ENCODE results near the gene MRPL51. TPM values are rescaled to one million over a fixed set of nuclear protein-coding genes. Genes with fewer than 3 reads are reported as not detected.

The MRPL51 gene
- total RNA-seq, 1 experiment from 2014 or later = 456 TPM

- CTCF ChIA-PET = interaction anchor here (0.6 to 0.7 kb wide), 3 partner anchors 10 to 462 kb away, joined by 3 to 4 read pairs (median 3); no protein-coding TSS in a partner anchor
- Histone ChIP-seq H3K4me3 (peak within 1 kb of the TSS; percentile 63), H3K27ac (peak within 1 kb of the TSS; percentile 52), H3K9me3 (ENCODE audit: insufficient read depth, low read depth) (no peaks in the 10 kb centered on the region), H3K4me1 (replicated peaks; ENCODE audit: insufficient read depth) (peaks cover 13% of the 10 kb centered on the region), H2AFZ (peak within 1 kb of the TSS; percentile 99), H3F3A (ENCODE audit: insufficient read depth, low read depth) (no peaks in the 10 kb centered on the region; the same call in 1 of the 2 replicates), H3K36me3 (ENCODE audit: low read depth) (no peaks in the 10 kb centered on the region), H3K4me2 (peak within 1 kb of the TSS; percentile 98), H4K20me1 (ENCODE audit: insufficient read depth) (no peaks in the 10 kb centered on the region), H3K79me2 (ENCODE audit: low read depth) (no peaks in the 10 kb centered on the region), H3K27me3 (ENCODE audit: insufficient read depth, low read depth) (no peaks in the 10 kb centered on the region), H3K9me2 (ENCODE audit: insufficient read depth) (no peaks in the 10 kb centered on the region)
- BruUV-seq (replicated peaks) = TSS peak; percentile 19
- DNase-seq = peak; percentile 70 to 85
- POLR2A ChIA-PET (ENCODE audit: unreplicated experiment) = interaction anchor here (0.5 to 0.6 kb wide), 3 partner anchors 13 to 335 kb away, joined by 3 to 4 read pairs (median 3); no protein-coding TSS in a partner anchor
- intact Hi-C loops (cut with micrococcal nuclease; ENCODE audit: unreplicated experiment) = loop anchor here (1.0 to 2.0 kb wide), 3 partner anchors 21 to 115 kb away; no protein-coding TSS in a partner anchor
- TF ChIP-seq EZH2 (IDR thresholded peaks at IDR 0.05; ENCODE audit: low read depth) = no peak
- TF ChIP-seq, protein P1, sequence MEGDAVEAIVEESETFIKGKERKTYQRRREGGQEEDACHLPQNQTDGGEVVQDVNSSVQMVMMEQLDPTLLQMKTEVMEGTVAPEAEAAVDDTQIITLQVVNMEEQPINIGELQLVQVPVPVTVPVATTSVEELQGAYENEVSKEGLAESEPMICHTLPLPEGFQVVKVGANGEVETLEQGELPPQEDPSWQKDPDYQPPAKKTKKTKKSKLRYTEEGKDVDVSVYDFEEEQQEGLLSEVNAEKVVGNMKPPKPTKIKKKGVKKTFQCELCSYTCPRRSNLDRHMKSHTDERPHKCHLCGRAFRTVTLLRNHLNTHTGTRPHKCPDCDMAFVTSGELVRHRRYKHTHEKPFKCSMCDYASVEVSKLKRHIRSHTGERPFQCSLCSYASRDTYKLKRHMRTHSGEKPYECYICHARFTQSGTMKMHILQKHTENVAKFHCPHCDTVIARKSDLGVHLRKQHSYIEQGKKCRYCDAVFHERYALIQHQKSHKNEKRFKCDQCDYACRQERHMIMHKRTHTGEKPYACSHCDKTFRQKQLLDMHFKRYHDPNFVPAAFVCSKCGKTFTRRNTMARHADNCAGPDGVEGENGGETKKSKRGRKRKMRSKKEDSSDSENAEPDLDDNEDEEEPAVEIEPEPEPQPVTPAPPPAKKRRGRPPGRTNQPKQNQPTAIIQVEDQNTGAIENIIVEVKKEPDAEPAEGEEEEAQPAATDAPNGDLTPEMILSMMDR (conservative IDR thresholded peaks at IDR 0.05) = no peak
Observed at GRCh38 chr12:6451348-6452244, 41.5 kb downstream of the MRPL51 start, which contains the start of gene TAPBPL. TAPBPL (plus strand) TSS chr12:6452042; CDS start chr12:6452249, 207 bp downstream.

DNA sequence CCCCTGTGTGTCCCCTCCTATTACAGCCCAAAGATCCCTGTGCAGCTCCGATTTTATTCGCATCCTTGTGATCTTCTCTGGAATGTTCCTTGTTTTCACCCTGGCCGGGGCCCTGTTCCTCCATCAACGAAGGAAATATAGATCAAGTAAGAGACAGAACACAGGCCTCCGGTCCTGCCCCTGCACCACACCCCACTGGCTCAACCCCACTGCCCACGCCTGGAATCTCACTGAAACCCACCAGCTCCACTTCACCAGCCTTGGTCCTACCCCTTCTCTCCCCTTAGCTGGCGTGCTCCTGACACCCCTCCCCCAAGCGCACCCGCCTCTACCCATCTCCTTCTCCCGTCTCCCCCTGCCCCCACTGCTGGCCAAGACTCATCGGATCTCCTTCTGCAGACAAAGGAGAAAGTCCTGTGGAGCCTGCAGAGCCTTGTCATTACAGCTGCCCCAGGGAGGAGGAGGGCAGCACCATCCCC, 42.2 kb downstream of the MRPL51 start:
- ChIA-PET CTCF (interaction anchor here (0.7 kb wide), 1 partner anchor 10 kb away, joined by 3 read pairs; no protein-coding TSS in a partner anchor), POLR2A (ENCODE audit: unreplicated experiment) (interaction anchor here (0.6 kb wide), 2 partner anchors 44 to 237 kb away, joined by 3 to 8 read pairs; no protein-coding TSS in a partner anchor)
- BruUV-seq (replicated peaks) = no TSS peak
- Histone ChIP-seq H2AFZ (peak overlapping the region; percentile 99), H3K4me3 (no peak overlapping the region), H3K9me2 (ENCODE audit: insufficient read depth) (no peaks in the 10 kb centered on the region), H3K36me3 (ENCODE audit: low read depth) (no peaks in the 10 kb centered on the region), H3K4me2 (peak overlapping the region; percentile 98), H3K9me3 (ENCODE audit: insufficient read depth, low read depth) (no peaks in the 10 kb centered on the region), H3K27ac (no peak overlapping the region), H3F3A (ENCODE audit: insufficient read depth, low read depth) (no peaks in the 10 kb centered on the region; the same call in 1 of the 2 replicates), H4K20me1 (ENCODE audit: insufficient read depth) (no peaks in the 10 kb centered on the region), H3K79me2 (ENCODE audit: low read depth) (no peaks in the 10 kb centered on the region), H3K4me1 (replicated peaks; ENCODE audit: insufficient read depth) (peaks cover 13% of the 10 kb centered on the region), H3K27me3 (ENCODE audit: insufficient read depth, low read depth) (no peaks in the 10 kb centered on the region)
- intact Hi-C loops (cut with micrococcal nuclease; ENCODE audit: unreplicated experiment) = loop anchor here (1.0 kb wide), 2 partner anchors 21 to 74 kb away; no protein-coding TSS in a partner anchor
- DNase-seq = no peak
- no peak for TF ChIP-seq EZH2 (IDR thresholded peaks at IDR 0.05; ENCODE audit: low read depth)
- TF ChIP-seq, protein P1 (conservative IDR thresholded peaks at IDR 0.05) = no peak

- DNase-seq = no peak
- TSS peak; percentile 30 for BruUV-seq (replicated peaks)
- ChIA-PET POLR2A (ENCODE audit: unreplicated experiment) (interaction anchor here (0.6 kb wide), 1 partner anchor 44 kb away, joined by 8 read pairs; no protein-coding TSS in a partner anchor), CTCF (interaction anchor here (0.6 kb wide), 1 partner anchor 26 kb away, joined by 4 read pairs; no protein-coding TSS in a partner anchor)
- Histone ChIP-seq H3K27ac (no peak overlapping the region), H3K36me3 (ENCODE audit: low read depth) (no peaks in the 10 kb centered on the region), H3K27me3 (ENCODE audit: insufficient read depth, low read depth) (no peaks in the 10 kb centered on the region), H3K4me2 (no peak overlapping the region), H3K79me2 (ENCODE audit: low read depth) (no peaks in the 10 kb centered on the region), H3K9me2 (ENCODE audit: insufficient read depth) (no peaks in the 10 kb centered on the region), H3K9me3 (ENCODE audit: insufficient read depth, low read depth) (no peaks in the 10 kb centered on the region), H3K4me3 (no peak overlapping the region), H2AFZ (no peak overlapping the region), H4K20me1 (ENCODE audit: insufficient read depth) (no peaks in the 10 kb centered on the region), H3F3A (ENCODE audit: insufficient read depth, low read depth) (no peaks in the 10 kb centered on the region; the same call in 1 of the 2 replicates), H3K4me1 (replicated peaks; ENCODE audit: insufficient read depth) (peaks cover 13% of the 10 kb centered on the region)
- intact Hi-C loops (cut with micrococcal nuclease; ENCODE audit: unreplicated experiment) = no loop called here
- TF ChIP-seq, protein P1 (conservative IDR thresholded peaks at IDR 0.05) = no peak
- no peak for TF ChIP-seq EZH2 (IDR thresholded peaks at IDR 0.05; ENCODE audit: low read depth)
Observed at GRCh38 chr12:6450091-6450868, 42.8 kb downstream of the MRPL51 start.

All from PC-9 (cell line).